NCI-H128 (cell line): ENCODE data around the gene GFOD1.

ENCODE experiments used
- DNase-seq: peaks from one replicate; lab custom pipeline; 2025; ENCODE audit not compliant: unreplicated experiment; lab: John Stamatoyannopoulos, UW

The GFOD1 gene

DNA sequence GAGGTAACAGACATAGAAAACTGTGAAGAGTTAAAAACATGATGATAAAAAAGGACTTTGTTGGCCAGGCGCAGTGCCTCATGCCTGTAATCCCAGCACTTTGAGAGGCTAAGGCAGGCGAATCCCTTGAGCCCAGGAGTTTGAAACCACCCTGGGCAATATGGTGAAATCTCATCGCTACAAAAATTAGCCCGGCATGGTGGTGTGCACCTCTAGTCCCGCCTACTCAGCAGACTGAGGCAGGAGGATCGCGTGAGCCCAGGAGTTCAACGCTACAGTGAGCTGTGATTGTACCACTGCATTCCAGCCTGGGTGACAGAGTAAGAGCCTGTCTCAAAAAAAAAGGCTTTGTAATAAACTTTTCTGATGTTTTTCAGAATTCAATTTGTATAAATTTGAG is 60.1 kb downstream of the GFOD1 start:
- no peak for DNase-seq

DNA sequence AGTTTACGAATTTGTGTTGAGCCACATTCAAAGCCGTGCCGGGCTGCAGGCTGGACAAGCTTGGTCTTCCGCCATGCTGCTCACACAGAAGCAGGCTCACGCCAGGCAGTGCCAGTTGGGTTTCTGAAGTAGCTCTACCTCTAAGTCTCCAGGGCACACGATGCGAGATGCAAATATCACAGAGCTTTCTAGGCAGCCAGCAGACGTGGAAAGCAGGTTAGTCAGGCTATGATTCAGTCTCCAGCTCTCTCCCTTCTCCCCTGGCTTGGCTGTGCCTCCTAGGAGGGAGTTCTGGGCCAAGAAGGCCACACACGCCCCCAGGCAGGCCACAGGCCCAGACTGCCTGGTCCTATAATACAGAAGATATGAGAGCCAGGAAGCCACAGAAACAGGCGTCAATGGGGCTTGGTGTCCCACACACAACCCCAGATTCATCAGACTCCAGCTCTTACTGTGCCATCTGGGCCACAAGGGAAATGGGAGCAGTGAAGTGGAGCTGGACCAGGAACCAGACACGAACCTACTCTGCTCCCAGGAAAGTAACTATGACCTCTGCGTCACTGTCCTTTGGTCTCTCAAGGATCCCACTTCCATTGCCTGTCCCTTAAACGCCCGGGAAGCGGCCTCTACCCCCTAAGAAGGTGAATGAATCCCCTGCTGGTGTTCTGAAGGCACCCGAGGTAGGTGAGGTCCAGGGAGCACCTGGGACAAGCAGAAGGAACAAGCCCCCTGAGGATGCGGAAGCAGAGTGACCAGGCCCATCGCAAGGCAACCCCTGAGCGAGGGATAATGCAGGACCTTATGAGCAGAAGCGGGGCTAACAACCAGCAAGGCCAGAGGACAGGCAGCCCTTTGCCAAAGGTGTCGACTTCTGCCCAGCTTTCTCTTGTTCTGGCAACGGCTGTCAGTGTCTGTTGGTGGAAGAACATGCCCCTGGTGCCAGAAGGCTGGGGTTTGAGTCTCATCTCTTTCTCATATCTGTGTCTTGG is 61.2 kb downstream of the GFOD1 start:
- DNase-seq = no peak

GRCh38 chr6:13425270-13425873 is 62.0 kb downstream of the GFOD1 start:
- no peak for DNase-seq

DNA sequence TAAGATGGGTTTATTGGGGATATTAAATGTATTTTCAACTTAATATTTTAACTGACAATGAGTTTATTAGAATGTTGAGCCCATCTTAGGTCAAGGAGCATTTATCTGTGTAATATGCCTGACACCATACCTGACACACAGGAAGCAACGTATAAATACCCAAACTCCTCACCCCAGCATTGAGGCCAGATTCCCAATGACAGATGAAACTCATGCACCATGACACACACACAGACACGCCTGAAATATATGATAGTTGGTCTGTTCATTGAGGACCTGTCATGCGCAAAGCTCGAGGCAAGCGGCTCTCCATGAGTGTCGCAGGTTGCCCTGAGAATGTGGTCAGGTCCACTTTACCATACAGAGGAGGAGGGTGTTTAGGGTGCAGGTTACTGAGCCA is 64.1 kb downstream of the GFOD1 start:
- no peak for DNase-seq

GRCh38 chr6:13422681-13423221 is 64.6 kb downstream of the GFOD1 start:
- DNase-seq = no peak

DNA sequence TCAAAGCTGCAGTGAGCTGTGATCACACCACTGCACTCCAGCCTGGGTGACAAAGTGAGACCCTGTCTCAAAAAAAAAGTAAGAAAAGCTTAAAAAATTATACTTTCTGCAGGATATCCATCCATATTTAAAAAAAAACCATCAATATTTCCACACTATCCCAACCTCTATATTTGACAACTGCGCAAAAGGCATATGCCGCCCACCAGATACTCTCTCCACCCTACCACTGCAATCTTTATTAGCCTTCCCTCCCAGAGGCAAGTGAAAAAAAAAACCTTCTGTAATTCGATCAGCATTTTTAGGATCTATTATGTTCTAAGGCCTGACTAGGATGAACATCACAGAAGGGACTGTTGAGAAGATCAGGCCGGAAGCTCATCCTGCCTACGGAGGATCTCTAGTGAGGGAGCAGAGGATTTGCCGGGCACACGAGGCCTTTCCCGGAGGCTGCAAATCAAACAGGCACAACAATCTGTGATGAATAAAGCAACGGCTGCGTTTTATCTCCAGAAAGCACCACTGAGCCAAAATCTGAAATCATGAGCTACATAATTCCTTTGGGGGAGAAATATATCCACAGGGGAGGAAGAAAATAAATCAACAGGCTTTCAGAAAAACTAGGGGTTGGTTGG is 65.9 kb downstream of the GFOD1 start:
- no peak for DNase-seq

GRCh38 chr6:13420269-13420668 is 67.1 kb downstream of the GFOD1 start:
- no peak for DNase-seq

- no peak for DNase-seq
These were observed 67.8 kb downstream of the GFOD1 start for GRCh38 chr6:13419422-13420195.

DNA sequence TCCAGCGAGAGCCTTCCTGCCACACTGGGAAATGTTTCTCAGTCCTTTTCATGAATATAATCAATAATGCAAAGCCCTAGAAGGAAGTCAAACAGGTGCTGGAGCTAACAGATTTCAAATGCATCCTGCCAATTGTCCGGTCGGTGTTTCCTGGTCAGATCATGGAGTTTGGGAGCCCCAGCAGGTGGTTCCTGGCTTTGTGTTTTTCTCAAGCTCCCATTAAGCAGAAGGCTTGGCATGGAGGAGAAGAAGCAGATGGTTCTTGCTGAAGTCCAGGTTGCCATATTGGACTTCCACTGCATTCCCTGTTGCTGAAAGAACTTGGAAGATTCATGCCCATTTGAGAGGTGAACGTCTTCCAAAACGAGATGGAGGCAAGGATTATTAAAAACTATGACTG is 68.6 kb downstream of the GFOD1 start:
- DNase-seq = no peak

GRCh38 chr6:13417954-13418353 is 69.4 kb downstream of the GFOD1 start:
- DNase-seq = no peak

DNA sequence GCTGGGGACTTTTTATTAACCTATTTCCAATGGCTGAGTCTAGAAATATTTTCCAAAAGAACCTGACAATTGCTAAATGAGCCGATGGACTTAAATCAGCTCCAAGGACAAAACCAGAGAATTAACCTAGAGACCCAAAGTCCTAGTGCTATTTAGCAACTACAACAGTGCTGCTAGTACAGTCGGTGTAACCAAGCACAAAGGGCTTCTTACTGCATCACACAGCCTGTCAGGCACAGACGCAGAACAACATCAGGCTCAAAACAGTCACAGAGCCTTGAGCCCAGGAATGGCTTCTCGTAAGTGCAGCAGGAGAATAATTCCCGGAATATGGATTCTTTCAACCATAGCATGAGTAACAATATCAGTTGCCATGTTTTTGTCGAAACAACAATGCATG is 70.0 kb downstream of the GFOD1 start:
- no peak for DNase-seq

GRCh38 chr6:13415283-13415682 is 72.1 kb downstream of the GFOD1 start:
- no peak for DNase-seq

DNA sequence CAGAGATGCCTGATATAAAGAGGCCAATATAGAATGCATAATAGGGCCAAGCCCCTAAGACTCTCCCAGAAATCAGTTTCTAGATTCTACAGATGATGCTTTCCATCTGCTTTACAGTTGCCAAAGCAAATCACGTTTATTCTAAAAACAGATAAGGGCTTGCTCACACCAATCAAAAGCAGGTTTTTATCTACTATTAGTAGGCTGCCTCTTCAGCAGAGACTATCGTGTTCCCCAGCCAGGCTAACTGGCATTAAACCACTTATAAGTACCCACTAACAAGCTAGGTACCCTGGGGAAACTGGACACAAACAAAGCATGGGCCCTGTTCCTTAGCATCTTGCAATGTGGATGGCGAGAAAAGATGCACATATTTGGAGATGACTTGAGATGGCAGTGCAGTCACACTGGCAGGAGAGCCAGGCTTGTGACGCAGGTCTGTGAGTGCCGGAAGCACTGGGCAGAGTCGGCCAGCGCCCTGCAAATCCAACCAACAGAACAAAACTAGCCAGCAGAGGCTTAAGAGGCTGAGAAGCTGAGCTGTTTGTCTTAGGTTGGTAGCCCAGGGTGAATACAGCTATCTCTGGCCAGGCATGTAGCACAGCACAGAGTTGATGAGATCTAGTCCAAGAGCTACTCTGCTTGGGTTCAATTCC is 73.4 kb downstream of the GFOD1 start:
- DNase-seq = no peak

GRCh38 chr6:13413466-13413862 is 73.9 kb downstream of the GFOD1 start:
- DNase-seq = no peak

DNA sequence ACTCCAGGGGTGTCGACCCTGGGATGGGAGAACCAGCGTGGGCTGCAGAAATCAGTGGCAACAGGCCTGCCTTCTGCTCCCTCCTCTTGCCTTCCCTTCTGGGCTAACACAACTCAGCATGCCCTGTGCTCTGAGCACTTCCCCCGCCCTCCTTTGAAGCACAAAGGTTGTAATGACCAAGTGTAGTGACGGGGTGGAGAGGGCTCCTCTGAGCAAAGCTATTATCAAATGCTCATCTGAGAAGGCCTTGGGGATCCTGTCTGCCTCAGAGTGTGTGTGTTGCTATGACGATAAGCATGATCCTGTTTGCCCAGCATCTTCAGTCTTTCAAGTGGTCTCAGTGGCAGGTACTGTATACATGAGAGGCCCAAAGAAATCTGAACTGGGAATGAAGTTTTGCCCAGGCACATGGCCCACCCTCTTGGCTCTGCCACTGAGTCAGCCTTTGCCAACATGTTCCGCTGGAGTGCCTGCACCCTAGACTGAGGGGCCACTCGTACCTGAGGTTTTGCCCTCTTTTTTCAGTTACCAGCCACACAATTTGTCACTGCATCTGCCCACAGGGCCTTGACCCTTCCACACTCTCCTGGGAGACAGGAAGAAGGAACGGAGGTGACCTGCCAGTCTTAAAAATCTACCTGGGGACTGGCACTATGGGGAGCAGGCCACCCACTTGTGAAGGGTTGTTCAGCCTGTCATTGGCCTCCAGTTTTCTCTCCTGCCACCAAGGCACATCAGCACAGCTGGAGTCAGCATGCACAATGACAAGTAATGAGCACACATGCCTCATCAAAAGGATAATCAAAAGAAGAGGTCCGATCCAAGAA is 74.5 kb downstream of the GFOD1 start:
- DNase-seq = peak; percentile 51

- no peak for DNase-seq
These were observed 75.2 kb downstream of the GFOD1 start for GRCh38 chr6:13412211-13412610.

DNA sequence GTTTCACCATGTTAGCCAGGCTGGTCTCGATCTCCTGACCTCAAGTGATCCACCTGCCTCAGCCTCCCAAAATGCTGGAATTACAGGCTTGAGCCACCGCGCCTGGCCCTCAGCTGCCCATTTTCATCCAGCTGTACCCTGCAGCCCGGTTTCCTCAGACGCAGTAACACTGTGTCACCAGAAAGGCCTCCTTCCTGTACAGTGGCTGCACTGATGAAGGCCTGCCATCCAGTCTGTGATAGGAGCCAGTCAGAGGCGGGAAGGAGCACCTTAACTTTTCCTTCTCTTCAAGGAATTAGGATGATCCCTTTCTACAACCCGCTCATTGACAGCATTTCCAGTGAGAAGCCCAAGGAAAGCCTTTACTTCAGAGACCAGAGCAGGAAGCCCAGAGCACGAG is 75.9 kb downstream of the GFOD1 start:
- no peak for DNase-seq

DNA sequence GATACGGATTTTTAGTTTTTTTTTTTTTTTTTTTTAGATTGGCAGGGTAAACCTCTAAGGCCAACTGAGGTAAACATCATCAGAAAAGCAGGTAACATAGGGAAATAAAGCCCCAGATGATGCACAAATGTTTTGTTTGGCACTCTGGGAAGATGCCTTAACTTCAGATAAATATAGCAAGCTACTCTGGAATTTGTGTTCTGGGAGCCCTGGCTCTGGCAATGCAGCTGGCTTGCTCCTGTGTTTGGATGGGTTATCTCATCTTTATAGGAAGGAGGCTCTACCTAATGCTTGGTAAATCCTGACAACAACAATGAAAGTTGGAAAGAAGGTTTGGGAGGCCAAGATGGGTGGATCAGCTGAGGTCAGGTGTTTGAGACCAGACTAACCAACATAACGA is 77.4 kb downstream of the GFOD1 start:
- DNase-seq = no peak
